Fibroblast of pulmonary artery (primary cell): Measurements from ENCODE around the gene POC1A.
"Not testable (repeated sequence)": the region's sequence is repeated elsewhere in the genome, so short reads cannot be mapped to it uniquely, and the experiment has no call there.

Source experiments
- DNase-seq: peaks from one replicate; pipeline ENCODE4 v3.0.0-alpha.2; 2010; ENCODE audit warnings: low read depth
- H3K4me3 ChIP-seq: replicated peaks from 2 replicates; pipeline ENCODE4 v1.5.1; 2011; ENCODE audit warnings: low read depth, mild to moderate bottlenecking, control low read depth, low read length, moderate library complexity
- CTCF ChIP-seq: IDR thresholded peaks from 2 replicates; pipeline ENCODE4 v1.5.1; 2011; ENCODE audit warnings: mild to moderate bottlenecking, control low read depth, low read length, inconsistent platforms; ENCODE audit errors: missing control alignments

Gene POC1A

GRCh38 chr3:52172262-52172757, 18.1 kb upstream of the POC1A start:
- H3K4me3 ChIP-seq, result no peak overlapping the region
- no peak for DNase-seq
- no peak for TF ChIP-seq CTCF

GRCh38 chr3:52171514-52172261, 17.5 kb upstream of the POC1A start:
- peak; percentile 19 for TF ChIP-seq CTCF
- no peak overlapping the region for H3K4me3 ChIP-seq
- DNase-seq, result peak; percentile 38

- not testable (repeated sequence) for DNase-seq, H3K4me3 ChIP-seq
Measured at GRCh38 chr3:52170217-52170616, 16.0 kb upstream of the POC1A start.

GRCh38 chr3:52167240-52167639, 13.0 kb upstream of the POC1A start:
- DNase-seq, result no peak
- no peak for TF ChIP-seq CTCF
- no peak overlapping the region for H3K4me3 ChIP-seq

GRCh38 chr3:52162250-52162872, 8.1 kb upstream of the POC1A start:
- no peak for DNase-seq
- no peak overlapping the region for H3K4me3 ChIP-seq
- no peak for TF ChIP-seq CTCF

- DNase-seq, result no peak
- no peak for TF ChIP-seq CTCF
- H3K4me3 ChIP-seq, result no peak overlapping the region
Measured at GRCh38 chr3:52159503-52159902, 5.3 kb upstream of the POC1A start.

GRCh38 chr3:52155912-52156311, 1.7 kb upstream of the POC1A start:
- no peak overlapping the region for H3K4me3 ChIP-seq
- no peak for TF ChIP-seq CTCF
- DNase-seq, result no peak
